Omental fat pad (tissue), 4 donors: ENCODE measurements around the gene CDH22. TPM values are rescaled to one million over a fixed set of nuclear protein-coding genes. Genes with fewer than 3 reads are reported as not detected.

Experiments used
- ATAC-seq: fragments of 150-250 bp; one replicate; pipeline ENCODE4 v1.9.1; 2016; ENCODE audit warnings: mild to moderate bottlenecking, moderate library complexity; ENCODE audit not compliant: low FRiP score
- DNase-seq: peaks from one replicate; pipeline ENCODE4 v3.0.0-alpha.2; 2019; ENCODE audit warnings: low spot score
- CTCF ChIP-seq, 3 donors: fragments of 450-650 bp; IDR thresholded peaks; one replicate each; pipeline ENCODE4 v1.5.1; 2016 to 2017; ENCODE audit warnings: antibody characterized with exemption in 3 of 3, mild to moderate bottlenecking in 3 of 3, moderate library complexity in 2 of 3
- total RNA-seq, 4 donors: library from RNA; depleted of rRNA; stranded (reverse); fragments of >200 nt; gene quantifications; one replicate each; pipeline ENCODE4 v1.1.0, GENCODE V29; 2016

Gene CDH22
- total RNA-seq, 4 donors from 2014 or later, result 0.24 to 0.46 (median 0.31) TPM

GRCh38 chr20:46150943-46151342, 157.4 kb downstream of the CDH22 start:
- TF ChIP-seq CTCF (IDR thresholded peaks at IDR 0.05), result no peak
- DNase-seq, result no peak
- no peak for ATAC-seq

DNA sequence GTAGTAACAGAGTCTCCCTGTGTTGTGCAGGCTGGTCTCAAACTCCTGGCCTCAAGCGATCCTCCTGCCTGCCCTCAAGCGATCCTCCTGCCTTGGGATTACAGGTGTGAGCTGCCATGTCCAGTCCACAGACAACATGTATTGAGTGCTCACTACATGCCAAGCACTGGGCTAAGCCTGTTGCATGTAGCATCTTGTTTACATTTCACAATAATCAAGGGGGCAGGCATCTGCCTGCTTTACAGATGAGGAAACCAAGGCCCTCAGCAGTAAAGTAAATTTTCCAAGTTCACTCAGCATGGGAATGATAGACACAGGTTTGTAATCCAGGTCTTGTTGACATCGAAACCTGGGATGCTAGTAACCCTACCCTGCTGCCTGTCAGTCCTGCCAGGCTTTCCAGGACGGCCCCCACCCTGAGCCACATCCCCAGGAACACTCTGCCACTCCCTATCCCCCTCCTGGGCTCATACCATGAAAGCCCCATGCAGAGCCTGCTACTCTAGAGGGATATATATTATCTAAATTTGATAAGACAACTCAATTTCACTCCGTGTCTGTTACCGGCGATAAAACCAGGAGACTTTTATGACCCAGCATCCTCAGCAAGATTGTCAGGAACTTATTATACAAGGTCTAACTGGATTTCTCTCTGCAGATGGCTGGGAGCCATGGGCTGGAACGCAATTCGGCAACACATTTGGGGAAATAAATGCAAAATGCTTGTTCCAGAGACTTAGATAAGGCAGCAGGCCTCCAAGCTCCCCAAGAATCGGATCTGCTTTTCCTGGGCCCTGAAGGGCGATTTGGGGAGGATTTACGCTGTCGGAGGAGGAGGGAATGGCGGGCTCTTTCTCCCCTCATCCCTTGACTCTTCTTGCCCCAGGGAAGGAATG, 159.7 kb downstream of the CDH22 start:
- TF ChIP-seq CTCF (IDR thresholded peaks at IDR 0.05), result no peak
- ATAC-seq, result no peak
- DNase-seq, result no peak

GRCh38 chr20:46145713-46146112, 162.6 kb downstream of the CDH22 start:
- ATAC-seq, result no peak
- no peak for DNase-seq
- TF ChIP-seq CTCF (IDR thresholded peaks at IDR 0.05), result no peak

GRCh38 chr20:46144432-46145025, 163.8 kb downstream of the CDH22 start:
- ATAC-seq, result no peak

DNA sequence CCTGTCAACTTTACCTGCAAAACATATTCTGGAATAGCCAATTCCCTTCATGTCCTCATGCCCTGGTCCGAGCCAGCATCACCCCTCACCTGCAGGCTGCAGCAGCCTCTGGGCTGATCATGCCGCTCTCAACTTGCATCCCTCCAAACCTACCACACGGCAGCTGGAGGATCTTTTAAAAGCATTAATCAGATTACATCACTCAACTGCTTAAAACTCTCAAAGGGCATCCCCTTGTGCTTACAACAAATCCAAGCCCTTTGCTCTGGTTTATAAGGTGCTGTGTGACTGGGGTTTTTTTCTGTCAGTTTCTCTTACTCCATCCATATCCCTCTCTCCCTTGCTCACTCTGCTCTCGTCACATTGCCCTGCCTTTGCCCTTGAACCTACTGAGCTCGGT, 166.2 kb downstream of the CDH22 start:
- ATAC-seq, result no peak
- no peak for TF ChIP-seq CTCF (IDR thresholded peaks at IDR 0.05)
- no peak for DNase-seq

More at GRCh38 chr20:46144432-46145025, 163.8 kb downstream of the CDH22 start:
- no peak for DNase-seq
- TF ChIP-seq CTCF (IDR thresholded peaks at IDR 0.05), result no peak

- ATAC-seq (no peak), DNase-seq (no peak)
- TF ChIP-seq CTCF (IDR thresholded peaks at IDR 0.05), result no peak
Measured at GRCh38 chr20:46139908-46140482, 168.3 kb downstream of the CDH22 start.
